GM12874 (cell line): Measurements from ENCODE around the gene TBL2.

Experiments used
- TF ChIP-seq, protein P1 (sequence below): IDR thresholded peaks from 2 replicates; pipeline ENCODE4 v1.5.1; 2011; ENCODE audit warnings: low read depth, mild to moderate bottlenecking, control low read depth, low read length, moderate library complexity; ENCODE audit not compliant: insufficient read depth

The TBL2 gene

DNA sequence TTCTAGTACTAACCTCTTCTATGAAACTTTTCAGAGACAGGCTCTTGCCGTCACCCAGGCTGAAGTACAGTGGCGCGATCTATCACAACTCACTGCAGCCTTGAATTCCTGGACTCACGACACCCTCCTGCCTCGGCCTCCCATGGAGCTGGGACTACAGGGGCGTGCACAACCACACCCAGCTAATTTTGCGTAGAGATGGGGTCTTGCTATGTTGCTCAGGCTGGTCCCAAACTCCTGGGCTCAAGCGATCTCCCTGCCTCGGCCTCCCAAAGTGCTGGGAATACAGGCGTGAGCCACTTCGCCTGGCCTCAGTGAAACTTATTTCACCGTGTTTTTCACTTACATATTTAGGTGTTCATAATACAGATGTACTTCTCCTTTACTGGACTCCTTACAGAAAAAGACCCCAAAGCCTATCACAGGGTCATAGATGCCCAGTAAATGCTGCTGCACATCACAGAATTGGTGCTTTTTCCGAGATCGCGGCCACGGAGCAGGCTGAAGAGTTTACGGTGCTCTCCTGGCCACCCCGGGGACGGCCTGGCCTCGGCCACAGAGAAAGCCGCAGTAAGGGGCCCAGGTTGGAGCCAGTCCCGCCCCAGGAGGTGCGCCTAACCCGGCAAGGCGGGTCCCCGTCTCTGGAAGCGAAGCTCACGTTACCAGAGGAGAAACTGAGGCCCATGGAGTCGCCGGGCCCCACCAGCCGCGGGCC, 595 bp downstream of the TBL2 start:
- TF ChIP-seq, protein P1, sequence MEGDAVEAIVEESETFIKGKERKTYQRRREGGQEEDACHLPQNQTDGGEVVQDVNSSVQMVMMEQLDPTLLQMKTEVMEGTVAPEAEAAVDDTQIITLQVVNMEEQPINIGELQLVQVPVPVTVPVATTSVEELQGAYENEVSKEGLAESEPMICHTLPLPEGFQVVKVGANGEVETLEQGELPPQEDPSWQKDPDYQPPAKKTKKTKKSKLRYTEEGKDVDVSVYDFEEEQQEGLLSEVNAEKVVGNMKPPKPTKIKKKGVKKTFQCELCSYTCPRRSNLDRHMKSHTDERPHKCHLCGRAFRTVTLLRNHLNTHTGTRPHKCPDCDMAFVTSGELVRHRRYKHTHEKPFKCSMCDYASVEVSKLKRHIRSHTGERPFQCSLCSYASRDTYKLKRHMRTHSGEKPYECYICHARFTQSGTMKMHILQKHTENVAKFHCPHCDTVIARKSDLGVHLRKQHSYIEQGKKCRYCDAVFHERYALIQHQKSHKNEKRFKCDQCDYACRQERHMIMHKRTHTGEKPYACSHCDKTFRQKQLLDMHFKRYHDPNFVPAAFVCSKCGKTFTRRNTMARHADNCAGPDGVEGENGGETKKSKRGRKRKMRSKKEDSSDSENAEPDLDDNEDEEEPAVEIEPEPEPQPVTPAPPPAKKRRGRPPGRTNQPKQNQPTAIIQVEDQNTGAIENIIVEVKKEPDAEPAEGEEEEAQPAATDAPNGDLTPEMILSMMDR = no peak

DNA sequence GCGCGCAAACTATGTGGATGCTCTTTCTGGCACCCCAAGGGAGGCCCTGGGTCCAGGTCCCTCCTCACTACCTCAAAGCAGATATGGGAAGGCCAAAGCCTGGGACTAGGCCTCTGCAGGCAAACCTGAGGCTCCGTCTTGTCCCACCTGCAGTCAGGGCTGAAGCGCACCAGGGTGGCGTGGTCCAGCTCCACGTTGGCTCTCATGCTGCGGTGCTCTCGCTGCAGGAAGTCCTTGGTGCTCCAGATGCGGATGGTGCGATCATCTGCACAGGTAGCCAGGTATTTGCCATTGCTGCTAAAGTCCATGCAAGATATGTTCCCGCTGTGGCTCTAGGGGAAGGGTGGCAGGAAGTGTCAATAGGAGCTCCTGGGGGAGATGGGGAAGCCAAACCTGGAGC, 4.6 kb downstream of the TBL2 start:
- TF ChIP-seq, protein P1 = no peak

DNA sequence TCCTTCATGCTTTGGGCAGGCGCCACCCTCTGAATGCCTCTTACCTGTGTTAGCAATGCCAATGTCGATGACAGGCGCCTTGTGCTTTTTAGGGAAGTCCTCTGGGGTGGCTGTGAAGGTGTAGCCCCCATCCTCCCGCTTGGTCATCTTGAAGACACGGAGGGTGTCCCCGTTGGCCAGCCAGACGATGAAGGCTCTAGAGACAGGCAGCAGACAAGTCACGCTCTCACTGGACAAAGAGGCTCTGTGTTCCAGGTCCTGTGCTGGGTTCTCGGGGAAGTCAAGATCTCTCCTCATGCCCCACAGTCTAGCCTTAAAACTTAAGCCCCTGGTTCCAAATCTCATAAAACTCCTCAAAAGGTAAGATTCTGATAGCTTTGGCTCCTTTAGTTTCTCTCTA, 5.1 kb downstream of the TBL2 start:
- TF ChIP-seq, protein P1 = no peak

DNA sequence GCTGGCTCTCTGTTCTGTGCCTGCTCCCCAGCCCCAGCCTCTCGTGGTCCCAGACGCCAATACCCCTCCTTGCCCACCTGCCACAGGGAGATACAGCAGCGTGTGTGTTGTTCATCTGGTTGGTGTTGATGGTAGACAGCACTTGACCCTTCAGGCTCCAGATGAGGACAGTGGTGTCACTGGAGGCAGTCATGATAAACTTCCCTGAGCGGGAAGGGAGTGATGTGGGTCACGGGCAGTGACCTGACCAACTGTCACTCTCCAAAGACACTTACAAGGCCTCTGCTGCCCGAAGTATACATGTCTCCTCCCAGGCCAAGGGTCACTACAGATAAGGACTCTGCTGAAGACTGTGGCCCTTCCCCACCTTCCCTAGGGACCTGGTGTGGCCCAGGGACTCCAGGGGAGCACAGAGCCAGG, 5.6 kb downstream of the TBL2 start:
- TF ChIP-seq, protein P1 = no peak

DNA sequence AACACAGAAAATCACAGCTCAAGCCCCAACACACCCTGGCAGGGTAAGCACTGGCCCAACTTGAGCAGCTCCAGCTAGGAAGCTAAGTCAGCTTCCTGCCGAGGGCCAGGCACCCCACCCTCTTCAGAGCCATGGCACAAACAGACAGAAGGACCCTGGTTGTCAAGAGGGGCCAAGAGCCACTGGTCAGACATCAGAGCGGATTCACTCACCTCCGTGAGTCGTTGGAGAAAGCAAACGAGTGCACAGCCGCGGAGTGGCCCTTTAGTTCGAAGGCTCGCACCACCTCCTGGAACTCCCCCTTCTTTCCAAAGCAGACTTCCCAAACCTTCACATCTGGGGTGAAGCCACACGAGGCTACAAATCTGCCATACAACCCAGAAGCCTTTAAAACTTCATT, 7.4 kb downstream of the TBL2 start:
- TF ChIP-seq, protein P1 = no peak

DNA sequence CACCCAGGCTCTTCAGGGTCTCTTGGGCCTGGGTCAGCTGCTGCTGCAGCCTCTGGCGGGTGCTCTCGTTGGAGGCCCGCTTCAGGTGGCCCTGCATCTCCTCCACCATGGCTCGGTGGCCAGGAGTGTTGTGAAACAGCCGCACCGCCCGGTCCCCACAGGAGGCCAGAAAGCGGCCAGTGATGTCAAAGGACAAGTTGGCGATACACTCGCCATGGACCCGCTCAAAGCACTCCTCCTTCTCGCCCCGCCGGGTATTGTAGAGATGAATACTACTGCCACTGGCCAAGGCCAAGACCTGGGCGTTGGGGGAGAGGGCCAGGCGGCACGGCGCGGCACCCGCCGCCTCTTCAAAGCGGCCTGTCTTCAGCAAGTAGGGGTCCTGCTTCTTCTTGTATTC, 7.9 kb downstream of the TBL2 start:
- TF ChIP-seq, protein P1 = no peak

DNA sequence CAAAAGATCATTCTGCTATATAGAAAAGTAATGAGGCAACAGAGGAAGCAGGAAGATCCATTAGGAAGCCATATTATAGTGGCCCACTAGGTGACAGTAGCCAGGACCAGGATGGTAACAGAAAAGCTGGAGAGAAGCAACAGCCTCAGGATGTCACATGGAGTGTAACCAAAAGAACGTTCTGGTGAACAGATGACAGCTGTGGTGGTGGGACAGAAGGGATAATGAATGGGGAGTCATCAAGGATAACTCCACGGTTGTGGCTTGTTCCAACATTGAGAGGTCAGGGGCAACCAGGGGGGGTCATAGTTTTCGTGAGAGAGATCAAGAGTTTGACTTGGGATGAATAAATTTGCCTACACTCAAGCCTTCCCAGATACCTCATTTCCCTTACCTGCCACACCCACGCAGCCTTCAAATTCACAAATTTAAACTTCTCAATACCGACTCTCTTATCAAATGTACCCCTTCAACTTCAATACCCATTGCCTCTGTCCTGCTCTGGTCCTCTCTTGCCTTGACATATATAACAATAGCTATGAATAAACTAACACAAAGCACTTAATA, 9.3 kb downstream of the TBL2 start:
- TF ChIP-seq, protein P1 = no peak
